Activated CD4-positive, alpha-beta memory T cell treated with anti-CD3 and anti-CD28 coated beads for 36 hours (primary cell): ENCODE measurements around the gene HOXC10. TPM values are rescaled to one million over a fixed set of nuclear protein-coding genes. Genes with fewer than 3 reads are reported as not detected.

Experiments used
- CTCF ChIA-PET: fragments of 350-600 bp; sonication (Branson Sonifier 250); formaldehyde crosslinking; loops from one replicate; lab custom pipeline; 2021; ENCODE audit warnings: antibody characterized with exemption, inconsistent platforms; lab: Charles Lee
- POLR2A ChIA-PET: fragments of 350-600 bp; sonication (Branson Sonifier 250); formaldehyde crosslinking; loops from one replicate; lab custom pipeline; 2021; ENCODE audit warnings: antibody characterized with exemption; lab: Charles Lee
- DNase-seq: peaks from one replicate; pipeline ENCODE4 v3.0.0-alpha.2; 2020
- H3K27ac Mint-ChIP-seq: one replicate; pipeline ENCODE4 v1.8.0; 2021; ENCODE audit warnings: mixed read lengths
- H3K27me3 Mint-ChIP-seq: one replicate; pipeline ENCODE4 v1.8.0; 2021; ENCODE audit warnings: mixed read lengths
- H3K36me3 Mint-ChIP-seq: one replicate; pipeline ENCODE4 v1.8.0; 2021; ENCODE audit warnings: mixed read lengths
- H3K4me1 Mint-ChIP-seq: one replicate; pipeline ENCODE4 v1.8.0; 2021; ENCODE audit warnings: low read depth, mixed read lengths
- H3K4me3 Mint-ChIP-seq: one replicate; pipeline ENCODE4 v1.8.0; 2021; ENCODE audit warnings: mild to moderate bottlenecking, mixed read lengths
- H3K9me3 Mint-ChIP-seq: one replicate; pipeline ENCODE4 v1.8.0; 2021; ENCODE audit warnings: mixed read lengths
- intact Hi-C: fragments of 100-400 bp; cut with micrococcal nuclease; formaldehyde crosslinking; loops from one replicate; pipeline ENCODE4 v1.15.1; 2023
- total RNA-seq, 2 experiments: library from RNA; stranded (reverse); gene quantifications; one replicate each; pipeline ENCODE4 v1.2.3, GENCODE V29; 2021

The HOXC10 gene
- total RNA-seq, 2 experiments from 2014 or later, result not detected

DNA sequence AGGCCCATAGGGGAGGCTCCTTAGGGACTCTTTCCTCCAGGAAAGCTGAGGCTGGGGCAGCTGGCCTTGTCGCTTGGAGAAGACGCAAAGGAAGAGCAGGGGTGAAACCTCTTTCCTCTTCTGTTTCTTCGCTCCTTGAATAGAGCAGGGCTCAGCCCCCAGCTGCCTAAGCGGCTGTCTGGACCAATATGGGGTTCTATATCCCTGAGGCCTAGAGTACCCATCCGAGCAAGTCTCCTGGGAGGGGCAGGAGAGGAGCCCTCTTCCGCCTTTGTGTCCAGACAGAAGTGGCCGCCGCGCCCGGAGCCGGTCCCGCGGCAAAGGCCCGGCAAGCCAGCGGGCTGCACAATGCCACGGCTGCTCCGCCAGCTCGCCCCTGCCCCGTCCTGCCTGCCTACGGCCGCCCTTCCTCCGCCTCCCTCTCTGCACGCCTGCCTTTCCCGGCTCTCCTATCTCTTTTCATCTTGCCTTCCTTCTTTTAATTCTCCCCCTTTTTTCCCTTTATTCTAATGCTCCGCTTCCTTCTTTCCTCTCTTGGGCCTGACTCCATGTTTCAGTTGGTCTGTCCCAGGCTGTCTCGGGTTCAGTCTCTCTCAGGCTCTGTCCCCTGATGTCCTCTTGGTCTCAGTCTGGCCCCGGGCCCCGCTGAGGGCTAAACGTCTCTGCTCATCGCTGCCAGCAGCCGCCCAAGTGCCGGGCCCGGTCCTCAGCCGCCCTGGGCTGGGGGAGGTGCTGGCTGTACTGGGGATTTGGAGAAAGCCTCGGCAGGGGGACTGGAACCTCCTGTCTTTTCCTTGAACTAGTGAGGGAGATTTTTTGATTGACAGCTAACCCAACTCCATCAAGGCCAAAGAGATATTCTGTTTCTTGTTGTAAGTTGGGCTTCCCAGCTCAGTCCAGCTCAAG, 12.5 kb downstream of the HOXC10 start:
- H3K27ac Mint-ChIP-seq, result no peak overlapping the region
- no peaks in the 10 kb centered on the region for H3K9me3 Mint-ChIP-seq
- ChIA-PET CTCF (interaction anchor here (0.7 to 2.7 kb wide), 7 partner anchors 8 to 218 kb away, joined by 3 to 20 read pairs (median 4); partner anchors contain the start of gene HOXC10), POLR2A (no interaction called here)
- intact Hi-C loops, result loop anchor here (5.0 kb wide), 1 partner anchor 35 kb away; the partner anchor contains the start of gene HOXC5
- no peak overlapping the region for H3K4me3 Mint-ChIP-seq
- peaks cover 2% of the 10 kb centered on the region for H3K36me3 Mint-ChIP-seq
- no peak for DNase-seq
- peaks cover 82% of the 10 kb centered on the region for H3K27me3 Mint-ChIP-seq
- H3K4me1 Mint-ChIP-seq, result peaks cover 31% of the 10 kb centered on the region

DNA sequence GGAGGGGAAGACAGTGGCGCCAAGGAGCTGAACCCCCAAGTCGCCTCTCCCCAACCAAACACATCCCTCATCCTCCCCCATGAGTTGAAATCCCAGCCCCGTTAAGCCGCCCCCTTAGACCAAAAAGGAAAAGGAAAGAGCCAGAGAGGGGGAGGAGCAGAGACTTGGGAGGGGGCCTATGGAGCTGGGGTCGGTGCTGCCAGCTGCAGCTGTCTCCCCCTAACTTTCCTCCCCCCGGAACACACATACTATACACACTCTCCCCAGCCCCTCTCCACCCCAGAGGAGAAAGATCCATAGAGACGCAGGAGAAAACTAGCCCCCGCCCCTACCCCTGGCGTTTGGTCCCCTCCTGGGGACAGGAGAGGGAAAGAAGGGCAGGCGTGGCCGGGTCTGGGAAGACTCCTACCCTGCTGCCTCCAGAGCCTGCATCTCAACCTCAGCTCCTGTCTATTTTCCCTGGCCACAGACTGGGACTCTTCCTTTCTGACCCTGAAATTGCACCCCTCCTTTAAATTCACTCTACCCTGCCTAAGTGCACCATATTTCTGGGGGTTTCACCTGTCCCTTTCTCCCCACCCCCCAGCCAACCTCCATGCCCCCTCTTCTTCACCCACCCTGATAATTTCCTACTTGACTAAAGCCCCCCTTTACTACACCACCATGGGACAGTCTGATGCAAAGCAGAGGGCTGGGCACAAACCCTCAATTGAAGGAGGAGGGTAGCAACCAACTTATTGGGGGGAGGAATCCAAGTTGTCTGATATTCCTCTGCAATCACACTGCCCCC, 13.4 kb downstream of the HOXC10 start:
- intact Hi-C loops, result loop anchor here (5.0 kb wide), 1 partner anchor 34 kb away; the partner anchor contains the start of gene HOXC5
- Mint-ChIP-seq H3K4me3 (no peak overlapping the region), H3K36me3 (peaks cover 2% of the 10 kb centered on the region), H3K9me3 (no peaks in the 10 kb centered on the region), H3K4me1 (peaks cover 32% of the 10 kb centered on the region), H3K27ac (no peak overlapping the region), H3K27me3 (peaks cover 82% of the 10 kb centered on the region)
- CTCF ChIA-PET, result interaction anchor here (0.7 to 2.3 kb wide), 4 partner anchors 7 to 217 kb away, joined by 3 to 7 read pairs (median 6); no protein-coding TSS in a partner anchor
- POLR2A ChIA-PET, result interaction anchor here (0.6 kb wide), 1 partner anchor 436 kb away, joined by 3 read pairs; no protein-coding TSS in a partner anchor
- DNase-seq, result no peak

DNA sequence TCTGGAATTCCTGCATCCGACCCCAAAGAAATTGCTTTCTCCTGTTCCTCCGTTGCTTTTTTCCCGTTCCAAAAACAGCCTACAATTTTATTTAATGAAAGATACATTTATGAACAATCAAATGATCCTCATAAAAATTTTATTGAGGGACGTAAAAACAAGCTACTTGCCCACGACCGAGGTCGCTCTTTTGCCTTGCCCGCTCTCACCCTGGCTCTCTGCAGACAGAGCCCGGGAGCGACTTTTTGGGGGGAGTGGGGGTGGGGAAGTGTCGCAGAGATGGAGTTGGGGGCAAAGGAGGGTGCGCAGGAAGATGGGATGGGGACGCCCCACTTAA, 13.9 kb downstream of the HOXC10 start:
- Mint-ChIP-seq H3K4me1 (peaks cover 29% of the 10 kb centered on the region), H3K27me3 (peaks cover 82% of the 10 kb centered on the region), H3K4me3 (no peak overlapping the region), H3K27ac (no peak overlapping the region), H3K36me3 (peaks cover 1% of the 10 kb centered on the region), H3K9me3 (no peaks in the 10 kb centered on the region)
- ChIA-PET CTCF (interaction anchor here (1.3 to 2.2 kb wide), 2 partner anchors 12 to 216 kb away, joined by 4 to 7 read pairs; no protein-coding TSS in a partner anchor), POLR2A (no interaction called here)
- DNase-seq, result no peak
- intact Hi-C loops, result loop anchor here (5.0 kb wide), 1 partner anchor 33 kb away; the partner anchor contains the start of gene HOXC5

DNA sequence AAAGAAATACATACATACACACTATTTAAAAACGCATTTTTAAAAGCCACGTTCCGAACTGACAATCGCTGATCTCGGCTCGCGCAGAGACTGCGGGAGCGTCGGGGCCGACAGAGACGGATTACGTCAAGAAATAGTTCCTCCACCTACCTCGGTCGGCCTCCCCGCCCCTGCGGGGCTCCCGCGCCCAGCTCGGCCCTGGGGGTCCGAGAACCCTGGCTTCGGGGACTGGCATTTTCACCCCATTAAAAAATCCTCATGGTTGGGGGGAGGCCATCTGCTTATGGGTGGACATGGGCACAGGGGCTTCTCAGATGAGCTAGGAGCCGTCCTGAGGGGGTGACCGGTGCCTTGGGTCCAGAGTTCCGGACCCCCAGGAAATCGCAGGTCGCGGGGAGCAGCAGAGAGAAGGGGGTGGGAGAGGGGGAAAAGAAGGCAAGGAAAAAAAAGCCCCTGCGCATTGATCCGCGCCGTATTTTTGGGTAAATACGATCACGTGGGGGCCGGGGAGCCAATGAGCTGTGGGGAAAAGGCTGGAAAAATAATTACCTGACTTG, 14.7 kb downstream of the HOXC10 start:
- H3K36me3 Mint-ChIP-seq, result no peaks in the 10 kb centered on the region
- intact Hi-C loops, result loop anchor here (5.0 to 10.0 kb wide), 2 partner anchors 33 to 365 kb away; partner anchors contain the start of genes GPR84 and HOXC5

DNA sequence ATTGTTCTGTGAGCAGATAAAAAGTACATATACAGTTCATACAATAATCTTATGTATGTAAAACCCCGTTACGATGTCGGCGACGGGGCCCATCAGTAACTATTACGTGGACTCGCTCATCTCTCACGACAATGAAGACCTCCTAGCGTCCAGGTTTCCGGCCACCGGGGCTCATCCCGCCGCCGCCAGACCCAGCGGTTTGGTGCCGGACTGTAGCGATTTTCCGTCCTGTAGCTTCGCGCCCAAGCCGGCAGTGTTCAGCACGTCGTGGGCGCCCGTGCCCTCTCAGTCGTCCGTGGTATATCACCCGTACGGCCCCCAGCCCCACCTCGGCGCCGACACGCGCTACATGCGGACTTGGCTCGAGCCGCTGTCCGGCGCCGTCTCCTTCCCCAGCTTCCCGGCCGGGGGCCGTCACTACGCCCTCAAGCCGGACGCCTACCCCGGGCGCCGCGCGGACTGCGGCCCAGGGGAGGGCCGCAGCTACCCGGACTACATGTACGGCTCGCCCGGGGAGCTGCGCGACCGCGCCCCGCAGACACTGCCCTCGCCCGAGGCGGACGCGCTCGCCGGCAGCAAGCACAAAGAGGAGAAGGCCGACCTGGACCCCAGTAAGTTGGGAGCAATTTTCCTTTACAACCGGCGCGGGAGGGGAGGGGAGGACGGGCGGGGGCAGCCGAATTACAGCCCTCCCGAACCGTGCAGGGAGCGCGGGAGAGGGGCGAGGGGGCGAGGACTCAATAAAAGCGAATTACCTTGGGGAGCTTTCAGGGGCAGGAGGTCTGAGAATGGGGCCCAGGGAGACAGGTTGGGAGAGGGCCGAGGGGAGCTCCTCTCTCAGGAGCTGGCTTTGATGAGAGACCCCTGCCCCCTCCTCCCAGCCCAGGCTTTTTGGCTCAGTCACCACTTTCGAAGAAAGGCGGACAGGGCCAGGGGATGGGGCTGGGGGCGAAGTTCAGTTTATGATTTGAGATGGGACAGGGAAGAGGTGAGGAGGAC, 15.5 kb downstream of the HOXC10 start, which contains the start of gene HOXC9:
Gene HOXC9, plus strand, starts transcription at position 46 of the 999 bp plus-strand sequence. Its CDS starts 28 bp downstream, at position 74.
- Mint-ChIP-seq H3K4me1 (peaks cover 16% of the 10 kb centered on the region), H3K27me3 (peaks cover 86% of the 10 kb centered on the region), H3K4me3 (peak within 1 kb of the TSS; percentile 37), H3K36me3 (no peaks in the 10 kb centered on the region), H3K27ac (no peak within 1 kb of the TSS), H3K9me3 (no peaks in the 10 kb centered on the region)
- ChIA-PET POLR2A (no interaction called here), CTCF (interaction anchor here (0.7 to 2.0 kb wide), 8 partner anchors 13 to 214 kb away, joined by 3 to 7 read pairs (median 6); partner anchors contain the start of gene HOXC5)
- DNase-seq, result no peak
- intact Hi-C loops, result loop anchor here (10.0 kb wide), 1 partner anchor 364 kb away; the partner anchor contains the start of gene GPR84

More for the DNA sequence above, 14.7 kb downstream of the HOXC10 start:
- POLR2A ChIA-PET, result no interaction called here
- CTCF ChIA-PET, result interaction anchor here (0.7 to 2.2 kb wide), 9 partner anchors 13 to 215 kb away, joined by 3 to 7 read pairs (median 7); partner anchors contain the start of gene HOXC5
- Mint-ChIP-seq H3K27me3 (peaks cover 85% of the 10 kb centered on the region), H3K27ac (no peak overlapping the region), H3K4me1 (peaks cover 23% of the 10 kb centered on the region), H3K4me3 (peak overlapping the region; percentile 37), H3K9me3 (no peaks in the 10 kb centered on the region)
- peak; percentile 42 for DNase-seq

DNA sequence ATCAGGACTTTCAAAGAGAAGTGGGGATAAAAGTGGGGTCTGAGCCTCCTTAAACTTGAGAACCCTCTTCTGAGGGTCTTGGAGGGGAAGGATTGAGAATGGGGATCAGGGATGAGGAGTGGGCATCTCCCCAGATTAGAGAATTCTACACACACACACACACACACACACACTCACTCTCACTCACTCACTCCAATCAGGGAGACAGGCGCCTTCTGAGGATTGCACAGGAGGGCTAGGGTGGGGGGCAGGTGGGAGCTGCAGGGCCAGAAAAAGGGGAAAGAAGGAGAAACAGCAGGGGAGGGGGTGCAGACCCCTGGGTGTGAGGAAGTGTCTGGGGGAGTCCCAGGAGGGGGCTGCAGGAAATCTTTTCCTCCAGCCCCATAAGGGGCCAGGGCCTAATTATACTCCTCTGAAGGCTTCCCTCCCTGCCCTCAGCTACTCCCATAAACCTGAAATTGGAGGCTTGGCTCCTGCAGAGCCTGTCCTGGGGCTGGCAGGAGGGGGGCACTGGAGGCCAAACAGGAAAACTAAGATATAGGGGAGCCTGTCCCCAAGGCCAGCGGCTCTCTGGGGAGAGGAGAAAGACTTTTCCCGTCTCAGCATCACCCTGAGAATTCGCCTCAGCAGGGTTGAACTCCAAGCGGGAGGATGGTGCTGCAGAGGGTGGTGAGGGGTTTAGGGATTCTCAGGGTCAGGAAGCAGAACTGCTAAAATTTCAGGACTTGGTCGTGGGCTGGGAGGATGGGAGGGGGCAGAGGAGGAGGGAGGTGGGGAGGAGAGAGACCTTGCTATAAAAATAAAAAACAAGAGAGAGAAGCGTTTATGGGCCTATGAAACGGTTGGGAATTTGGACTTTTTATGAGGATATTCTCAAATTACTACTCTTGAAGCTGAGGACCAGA, 16.6 kb downstream of the HOXC10 start:
- H3K27ac Mint-ChIP-seq, result no peak overlapping the region
- CTCF ChIA-PET, result interaction anchor here (0.7 to 2.0 kb wide), 3 partner anchors 31 to 206 kb away, joined by 3 to 7 read pairs (median 3); no protein-coding TSS in a partner anchor
- no peaks in the 10 kb centered on the region for H3K9me3 Mint-ChIP-seq
- H3K36me3 Mint-ChIP-seq, result no peaks in the 10 kb centered on the region
- intact Hi-C loops, result loop anchor here (10.0 kb wide), 1 partner anchor 363 kb away; the partner anchor contains the start of gene GPR84
- no peak overlapping the region for H3K4me3 Mint-ChIP-seq
- peaks cover 87% of the 10 kb centered on the region for H3K27me3 Mint-ChIP-seq
- no peak for DNase-seq
- POLR2A ChIA-PET, result no interaction called here
- peaks cover 13% of the 10 kb centered on the region for H3K4me1 Mint-ChIP-seq

DNA sequence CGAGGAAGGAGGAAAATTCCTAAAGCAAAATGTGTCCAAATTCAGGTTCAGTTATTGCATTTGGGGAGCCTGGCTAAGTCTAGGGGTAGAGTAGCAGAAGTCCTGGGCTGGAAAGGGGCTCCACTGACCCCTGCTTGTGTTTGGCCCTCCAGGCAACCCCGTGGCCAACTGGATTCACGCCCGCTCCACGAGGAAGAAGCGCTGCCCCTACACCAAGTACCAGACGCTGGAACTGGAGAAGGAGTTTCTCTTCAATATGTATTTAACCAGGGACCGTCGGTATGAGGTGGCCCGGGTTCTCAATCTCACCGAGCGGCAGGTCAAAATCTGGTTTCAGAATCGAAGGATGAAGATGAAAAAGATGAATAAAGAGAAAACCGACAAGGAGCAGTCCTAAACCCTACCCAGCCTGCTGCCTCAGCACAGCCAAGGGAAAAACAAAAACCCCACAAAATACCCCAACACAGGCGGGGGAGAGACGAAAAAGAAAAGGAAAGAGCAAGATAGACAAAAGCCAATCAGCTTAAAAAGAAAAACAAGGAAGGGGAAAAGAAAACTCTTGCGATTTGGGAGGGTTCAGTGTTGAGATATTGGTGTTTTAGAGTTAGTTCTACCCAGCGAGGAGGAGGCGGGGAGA, 17.4 kb downstream of the HOXC10 start:
- H3K4me1 Mint-ChIP-seq, result peaks cover 16% of the 10 kb centered on the region
- CTCF ChIA-PET, result interaction anchor here (0.7 to 9.3 kb wide), 3 partner anchors 17 to 198 kb away, joined by 3 to 112 read pairs (median 3); partner anchors contain the start of gene HOXC10
- H3K9me3 Mint-ChIP-seq, result no peaks in the 10 kb centered on the region
- H3K27me3 Mint-ChIP-seq, result peaks cover 92% of the 10 kb centered on the region
- H3K36me3 Mint-ChIP-seq, result no peaks in the 10 kb centered on the region
- H3K27ac Mint-ChIP-seq, result no peak overlapping the region
- intact Hi-C loops, result loop anchor here (10.0 kb wide), 1 partner anchor 362 kb away; the partner anchor contains the start of gene GPR84
- POLR2A ChIA-PET, result no interaction called here
- H3K4me3 Mint-ChIP-seq, result no peak overlapping the region
- DNase-seq, result no peak

DNA sequence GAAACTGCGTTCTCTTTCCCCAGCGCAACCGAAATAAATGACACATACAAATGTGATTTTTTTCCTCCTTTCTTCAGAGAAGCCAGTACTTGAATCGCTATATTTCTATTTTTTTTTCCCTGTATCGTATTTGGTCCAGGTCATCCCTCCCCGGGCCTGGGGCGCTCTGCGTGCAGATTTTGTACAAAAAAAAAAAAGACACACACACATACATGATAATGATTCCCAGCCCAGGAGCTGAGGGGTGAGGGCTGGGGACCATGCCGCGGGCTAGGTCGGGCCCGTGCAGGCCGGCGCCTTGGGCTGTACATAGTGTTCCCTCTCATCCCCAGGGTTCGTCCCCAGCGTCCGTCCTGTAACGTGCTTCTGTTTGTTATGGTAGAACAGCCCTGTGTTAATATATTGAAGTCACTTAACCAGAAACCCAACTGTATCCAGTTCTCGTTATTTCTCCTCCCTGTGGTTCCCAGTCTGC, 18.0 kb downstream of the HOXC10 start:
- Mint-ChIP-seq H3K4me1 (peaks cover 13% of the 10 kb centered on the region), H3K9me3 (no peaks in the 10 kb centered on the region), H3K4me3 (no peak overlapping the region), H3K36me3 (no peaks in the 10 kb centered on the region), H3K27ac (no peak overlapping the region), H3K27me3 (peaks cover 92% of the 10 kb centered on the region)
- intact Hi-C loops, result loop anchor here (10.0 kb wide), 1 partner anchor 362 kb away; the partner anchor contains the start of gene GPR84
- POLR2A ChIA-PET, result no interaction called here
- DNase-seq, result no peak
- CTCF ChIA-PET, result interaction anchor here (1.0 to 9.3 kb wide), 4 partner anchors 18 to 205 kb away, joined by 3 to 127 read pairs (median 108); partner anchors contain the start of genes HOXC10 and SMUG1

DNA sequence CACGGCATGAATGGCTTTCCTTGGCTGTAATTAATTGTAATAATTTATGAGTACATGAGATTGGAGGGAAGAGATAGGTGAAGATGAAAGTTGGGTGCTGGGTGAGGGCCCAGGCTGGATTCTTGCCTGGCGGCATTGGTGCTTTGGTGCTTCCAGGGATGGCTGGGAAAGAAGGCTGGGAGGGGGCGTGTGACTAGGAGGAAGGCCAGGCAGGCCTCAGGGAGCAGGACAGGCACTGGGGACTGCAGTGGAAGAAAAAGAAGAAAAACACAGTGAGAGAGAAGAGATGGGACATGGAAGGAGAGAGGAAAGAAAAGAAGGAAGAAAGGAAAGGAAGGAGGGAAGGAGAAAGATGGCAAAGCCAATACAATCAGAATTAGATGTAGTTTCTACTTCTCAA, 18.7 kb downstream of the HOXC10 start:
- Mint-ChIP-seq H3K27ac (no peak overlapping the region), H3K4me1 (peaks cover 13% of the 10 kb centered on the region), H3K4me3 (no peak overlapping the region), H3K9me3 (no peaks in the 10 kb centered on the region), H3K36me3 (no peaks in the 10 kb centered on the region), H3K27me3 (peaks cover 91% of the 10 kb centered on the region)
- CTCF ChIA-PET, result interaction anchor here (1.0 to 9.3 kb wide), 7 partner anchors 11 to 204 kb away, joined by 3 to 127 read pairs (median 29); partner anchors contain the start of genes HOXC10, HOXC5 and SMUG1
- intact Hi-C loops, result loop anchor here (10.0 kb wide), 1 partner anchor 361 kb away; the partner anchor contains the start of gene GPR84
- POLR2A ChIA-PET, result no interaction called here
- DNase-seq, result no peak
